ENCODE measurements around the gene GAS2L2.

The GAS2L2 gene

GRCh38 chr17:35701491-35701890 lies 51.5 kb downstream of the GAS2L2 start:
- DNase-seq (ENCODE audit: low read depth in 3 of 3, low spot score in 1 of 3): no peak

- no peak for DNase-seq (ENCODE audit: low read depth in 3 of 3, low spot score in 1 of 3)
Measured at GRCh38 chr17:35700150-35700549, 52.9 kb downstream of the GAS2L2 start.

DNA sequence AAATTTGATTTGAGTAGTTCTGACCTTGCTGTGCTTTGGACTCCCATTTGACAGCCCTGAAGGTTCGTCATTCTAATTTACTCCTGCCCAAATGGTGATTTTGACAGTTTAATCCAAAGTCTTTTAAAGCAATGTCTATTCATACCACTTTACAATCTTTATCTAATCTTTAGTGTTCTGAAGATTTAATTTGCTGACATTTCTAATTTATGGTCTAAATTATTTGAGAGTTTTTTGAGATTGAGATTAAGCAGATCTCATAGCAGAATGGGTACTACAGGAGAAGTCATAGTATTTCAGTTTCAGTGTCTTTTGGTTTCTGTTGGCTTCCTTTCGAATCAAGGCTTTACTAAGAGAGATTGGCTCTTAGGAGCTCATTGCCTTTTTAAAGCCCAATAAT lies 54.2 kb downstream of the GAS2L2 start:
- no peak for DNase-seq (ENCODE audit: low read depth in 3 of 3, low spot score in 1 of 3)

GRCh38 chr17:35695613-35696012 lies 57.4 kb downstream of the GAS2L2 start:
- no peak for DNase-seq (ENCODE audit: low read depth in 3 of 3, low spot score in 1 of 3)

GRCh38 chr17:35694906-35695305 lies 58.1 kb downstream of the GAS2L2 start:
- no peak for DNase-seq (ENCODE audit: low read depth in 3 of 3, low spot score in 1 of 3)
